HG03159 (cell line): Measurements from ENCODE around the gene PGAM1.
A peak's percentile ranks its signal among the peaks of the same experiment; 100 is the strongest.
"Not testable (repeated sequence)": the region's sequence is repeated elsewhere in the genome, so short reads cannot be mapped to it uniquely, and the experiment has no call there.

Source experiments
- ATAC-seq: cut with Tn5 transposase; IDR thresholded peaks from one replicate; pipeline ENCODE4 v1.9.1; 2021; ENCODE audit warnings: mild to moderate bottlenecking, moderate library complexity; ENCODE audit not compliant: unreplicated experiment

PGAM1 gene

DNA sequence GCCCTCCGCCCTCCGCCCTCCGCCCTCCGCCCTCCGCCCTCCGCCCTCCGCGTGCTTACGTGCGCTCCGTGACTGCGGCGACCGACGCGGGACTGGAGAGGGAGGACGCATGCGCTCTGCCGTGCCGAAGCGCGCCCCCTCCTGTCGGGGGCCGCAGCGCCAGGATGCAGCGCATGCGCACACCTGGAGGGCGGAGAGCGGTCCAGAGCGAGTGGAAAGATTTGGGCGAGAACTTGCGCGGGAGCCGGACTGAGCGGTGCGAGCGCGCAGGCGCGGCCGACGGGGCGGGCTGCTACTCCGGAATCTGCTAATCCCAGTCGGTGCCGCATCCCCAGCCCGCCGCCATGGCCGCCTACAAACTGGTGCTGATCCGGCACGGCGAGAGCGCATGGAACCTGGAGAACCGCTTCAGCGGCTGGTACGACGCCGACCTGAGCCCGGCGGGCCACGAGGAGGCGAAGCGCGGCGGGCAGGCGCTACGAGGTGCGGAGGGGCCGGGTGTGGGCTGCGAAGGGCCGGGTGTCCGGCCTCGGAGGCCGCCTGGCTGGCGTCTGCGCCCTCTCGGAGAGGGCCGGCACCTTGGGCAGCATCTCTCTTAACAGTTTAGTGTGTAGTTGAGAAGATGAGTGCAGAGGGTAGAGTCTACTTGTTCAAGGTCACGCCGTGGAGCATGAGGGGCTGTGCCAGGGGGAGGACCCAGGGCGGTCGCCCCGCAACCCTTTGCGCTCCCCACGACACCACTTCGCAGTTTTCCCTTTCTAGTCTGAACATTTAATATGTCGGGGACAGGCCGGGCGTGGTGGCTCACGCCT lies at the start of gene PGAM1:
Gene PGAM1 (plus strand): TSS at position 228 of the 812 bp plus-strand sequence. CDS start 117 bp downstream, at position 345.
- peak; percentile 85 for ATAC-seq

DNA sequence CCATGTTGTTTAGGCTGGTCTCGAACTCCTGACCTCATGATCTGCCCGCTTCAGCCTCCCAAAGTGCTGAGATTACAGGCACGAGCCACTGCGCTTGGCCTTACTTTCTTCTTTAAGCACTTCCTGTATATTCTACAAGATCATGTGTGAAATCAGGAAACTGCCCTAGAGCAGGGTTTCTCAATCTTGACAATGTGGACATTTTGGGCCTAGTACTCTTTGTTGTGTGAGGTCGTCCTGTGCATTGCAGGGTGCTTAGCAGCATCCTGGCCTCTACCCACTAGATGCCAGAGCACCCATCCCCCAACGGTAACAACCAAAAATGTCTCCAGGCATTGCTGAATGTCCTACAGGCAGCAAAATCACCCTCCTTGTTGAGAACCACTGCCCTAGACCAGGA lies 49.6 kb upstream of the PGAM1 start:
- no peak for ATAC-seq

DNA sequence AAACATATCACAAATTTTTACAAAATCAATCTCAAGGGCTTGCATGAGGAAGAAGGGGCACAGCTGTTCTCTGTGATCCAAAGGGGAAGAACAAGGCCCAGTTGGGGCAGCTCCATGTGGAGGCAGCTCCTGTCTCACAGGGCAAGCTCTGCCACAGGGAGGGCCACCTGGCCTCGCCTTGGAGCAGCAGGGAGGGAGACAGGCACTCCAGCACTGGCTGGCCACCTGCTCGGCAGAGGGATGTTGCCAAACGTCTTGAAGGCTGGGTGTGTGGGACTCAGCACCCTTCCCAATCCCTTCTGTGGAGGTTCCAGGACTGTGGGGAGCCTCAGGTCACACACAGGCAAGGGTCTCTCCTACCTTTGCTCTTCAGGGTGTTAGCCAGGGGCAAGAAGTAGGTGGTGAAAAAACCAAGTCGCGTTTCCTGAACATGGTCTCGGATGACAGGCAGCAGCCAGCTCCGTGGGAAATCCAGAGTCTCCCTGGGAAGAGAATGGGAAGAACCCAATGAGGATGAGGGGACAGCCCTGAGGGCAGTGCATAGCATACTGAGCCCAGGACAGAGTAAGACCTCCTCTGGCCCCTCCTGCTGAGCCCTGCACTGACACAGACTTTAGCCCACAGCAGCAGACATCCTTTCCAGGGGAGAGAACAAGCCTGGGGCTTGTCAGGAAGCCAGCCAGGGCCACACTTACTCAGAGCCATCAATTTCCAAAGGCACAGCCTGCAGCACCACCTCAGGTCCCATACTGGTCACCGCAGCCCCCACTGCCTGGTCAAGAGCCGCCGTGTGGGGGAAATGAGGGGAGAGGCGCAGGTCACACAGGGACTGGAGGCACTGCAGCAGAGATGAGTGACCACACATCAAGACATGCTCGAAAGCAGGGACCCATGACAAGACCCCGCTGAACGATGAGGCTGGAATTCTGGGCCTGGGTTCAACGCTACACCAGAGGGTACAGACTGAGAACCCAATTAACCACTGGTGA lies 46.8 kb upstream of the PGAM1 start:
- no peak for ATAC-seq

DNA sequence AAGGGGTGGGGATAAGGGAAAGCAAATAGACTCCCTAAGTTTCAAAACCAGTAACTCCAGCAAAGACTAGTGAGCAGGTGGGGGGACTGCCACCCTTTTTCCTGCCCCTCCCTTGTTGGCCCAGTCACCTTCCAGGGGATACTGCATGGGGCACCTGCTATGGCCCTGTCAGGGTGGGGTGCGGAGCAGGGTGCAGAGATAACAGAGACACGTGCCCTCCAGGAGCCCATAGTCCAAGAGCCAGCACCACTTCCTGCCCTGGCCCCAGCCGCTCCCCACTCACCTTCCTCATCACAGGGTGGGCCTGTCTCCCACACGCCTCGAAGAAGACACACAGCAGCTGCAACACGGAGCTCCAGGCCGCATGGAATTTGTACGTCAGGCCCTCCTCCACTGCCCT lies 45.5 kb upstream of the PGAM1 start:
- ATAC-seq: no peak

DNA sequence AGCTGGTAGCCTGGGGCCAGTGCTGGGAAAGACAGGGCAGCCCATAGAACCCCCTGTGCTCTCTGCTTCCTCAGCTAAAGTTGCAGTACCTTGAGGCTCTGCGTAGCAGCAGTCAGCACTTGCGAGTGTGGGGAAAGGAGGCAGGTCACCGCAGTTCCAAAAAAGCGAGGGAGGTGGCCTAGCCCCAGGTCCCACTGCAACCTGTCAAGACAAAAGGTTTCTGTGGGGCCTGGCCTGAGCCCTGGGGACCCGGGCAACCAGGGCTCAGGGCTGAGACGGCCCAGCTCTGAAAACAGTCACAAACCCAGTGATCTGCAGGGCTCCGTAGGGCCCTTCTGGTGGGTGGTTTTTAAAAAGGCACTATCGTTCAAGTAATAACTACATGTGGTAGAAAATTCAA lies 44.4 kb upstream of the PGAM1 start:
- ATAC-seq: no peak

DNA sequence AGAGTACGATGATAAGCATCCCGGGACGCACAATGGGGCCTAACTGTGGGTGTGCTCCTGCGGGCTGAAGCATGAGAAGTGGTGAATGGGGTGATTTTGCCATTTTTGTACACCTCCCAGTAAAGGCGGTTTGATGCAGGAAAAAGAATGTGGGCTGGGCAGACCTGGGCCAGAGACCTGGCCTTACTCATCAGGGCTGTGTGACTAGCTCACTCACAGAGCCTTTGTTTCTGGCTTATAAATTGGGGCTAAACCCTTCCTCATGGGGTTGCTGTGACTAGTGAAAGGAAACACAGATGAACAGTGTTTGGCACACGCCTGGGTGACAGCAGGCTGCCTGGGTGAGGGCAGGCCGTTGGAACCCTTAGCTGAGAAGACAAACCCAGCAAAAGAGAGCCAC lies 42.8 kb upstream of the PGAM1 start:
- ATAC-seq: no peak

DNA sequence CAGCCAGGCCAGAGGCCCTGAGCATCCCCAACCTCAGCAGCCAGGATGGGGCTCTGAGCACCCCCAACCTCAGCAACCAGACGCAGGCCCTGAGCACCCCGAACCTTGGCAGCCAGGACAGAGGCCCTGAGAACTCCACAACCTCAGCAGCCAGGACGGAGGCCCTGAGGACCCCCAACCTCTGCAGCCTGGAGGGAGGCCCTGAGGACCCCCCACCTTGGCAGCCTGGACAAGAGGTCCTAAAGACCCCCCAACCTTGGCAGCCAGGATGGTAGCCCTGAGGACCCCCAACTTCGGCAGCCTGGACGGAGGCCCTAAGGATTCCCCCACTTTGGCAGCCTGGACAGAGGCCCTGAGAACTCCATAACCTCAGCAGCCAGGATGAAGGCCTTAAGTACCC lies 41.8 kb upstream of the PGAM1 start:
- ATAC-seq: no peak

DNA sequence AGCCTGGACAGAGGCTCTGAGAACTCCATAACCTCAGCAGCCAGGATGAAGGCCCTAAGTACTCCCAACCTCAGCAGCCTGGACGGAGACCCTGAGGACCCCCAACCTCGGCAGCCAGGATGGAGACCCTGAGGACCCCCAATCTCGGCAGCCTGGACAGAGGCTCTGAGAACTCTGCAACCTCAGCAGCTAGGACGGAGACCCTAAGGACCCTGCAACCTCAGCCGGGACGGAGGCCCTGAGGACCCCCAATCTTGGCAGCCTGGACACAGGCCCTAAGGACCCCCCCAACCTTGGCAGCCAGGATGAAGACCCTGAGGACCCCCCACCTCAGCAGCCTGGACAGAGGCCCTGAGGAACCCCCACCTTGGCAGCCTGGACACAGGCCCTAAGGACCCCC lies 41.4 kb upstream of the PGAM1 start:
- no peak for ATAC-seq

DNA sequence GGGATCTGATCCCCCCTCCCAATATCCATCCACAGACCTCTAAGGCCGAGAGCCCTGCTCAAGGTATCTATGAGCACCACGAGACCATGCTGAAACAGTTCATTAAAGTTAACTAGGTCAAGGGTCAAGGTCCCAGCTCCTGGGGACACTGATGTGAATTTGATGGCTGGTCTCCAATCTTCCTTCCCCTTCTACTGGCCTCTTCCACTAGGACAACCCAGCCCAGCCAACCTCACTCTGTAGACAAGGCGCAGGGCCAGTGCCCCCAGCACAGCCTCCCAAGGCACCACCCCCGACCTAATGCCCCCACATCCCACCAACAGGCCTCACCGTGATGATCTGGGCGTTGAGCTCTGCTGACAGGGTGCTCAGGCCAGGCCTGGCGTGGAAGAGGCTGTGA lies 40.4 kb upstream of the PGAM1 start:
- no peak for ATAC-seq

DNA sequence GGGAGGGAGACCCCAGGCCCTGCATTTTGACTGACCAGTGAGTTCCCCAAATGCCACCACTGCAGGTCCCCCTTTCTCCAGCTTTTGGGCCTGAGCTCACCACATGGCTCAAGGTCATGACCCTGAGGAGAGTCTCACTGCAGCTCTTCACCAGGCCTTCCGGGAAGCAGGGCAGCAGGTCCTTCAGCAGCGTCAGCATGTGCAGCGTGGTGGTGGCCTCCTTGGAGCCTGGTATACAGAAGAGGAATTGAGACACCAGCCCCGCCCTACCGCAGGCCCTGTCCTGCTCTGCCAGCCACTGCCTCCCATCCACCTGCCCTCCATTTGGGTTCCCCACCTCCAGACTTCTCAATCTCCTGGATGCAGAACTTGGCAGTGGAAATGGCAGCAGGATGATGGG lies 37.8 kb upstream of the PGAM1 start:
- ATAC-seq: no peak

DNA sequence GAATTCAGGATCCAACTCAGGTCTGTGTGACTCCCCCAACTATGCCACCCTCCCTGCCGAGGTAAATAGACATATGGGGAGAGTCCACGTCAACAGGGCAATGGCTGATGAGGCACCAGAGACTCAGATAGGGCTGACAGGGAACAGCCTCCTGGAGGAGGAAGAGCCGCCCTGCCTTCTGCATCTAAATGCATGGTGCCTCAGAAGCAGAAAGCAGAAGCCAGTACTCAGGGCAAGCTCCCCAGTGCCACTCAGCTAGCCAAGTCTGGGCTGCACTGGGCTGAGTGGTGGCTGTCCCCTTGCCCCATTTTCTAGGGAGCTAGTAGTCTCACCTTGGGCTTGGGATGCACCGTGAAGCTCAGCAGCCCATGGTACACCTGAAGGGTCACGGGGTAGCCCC lies 35.9 kb upstream of the PGAM1 start:
- ATAC-seq: no peak

DNA sequence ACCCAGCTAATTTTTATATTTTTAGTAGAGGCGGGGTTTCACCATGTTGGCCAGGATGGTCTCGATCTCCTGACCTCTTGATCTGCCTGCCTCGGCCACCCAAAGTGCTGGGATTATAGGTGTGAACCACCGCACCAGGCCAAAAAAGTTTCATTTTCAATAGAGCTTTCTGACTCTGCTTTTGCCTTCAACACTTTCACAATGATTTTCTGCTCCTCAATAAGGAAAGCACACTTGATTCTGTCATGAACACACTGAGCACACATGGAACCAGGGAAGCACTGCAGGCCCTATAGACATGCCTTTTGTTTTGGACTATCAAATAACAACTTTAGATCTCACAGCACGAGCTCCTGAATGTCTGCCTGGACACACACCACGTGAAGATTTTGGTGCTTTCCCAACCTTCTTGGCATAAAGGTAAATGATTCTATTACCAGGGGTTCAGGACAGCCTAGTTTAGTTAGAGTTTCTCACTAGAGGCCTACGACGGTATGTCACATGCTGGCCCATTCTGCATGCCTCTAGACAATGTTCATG lies 32.9 kb upstream of the PGAM1 start:
- no peak for ATAC-seq

DNA sequence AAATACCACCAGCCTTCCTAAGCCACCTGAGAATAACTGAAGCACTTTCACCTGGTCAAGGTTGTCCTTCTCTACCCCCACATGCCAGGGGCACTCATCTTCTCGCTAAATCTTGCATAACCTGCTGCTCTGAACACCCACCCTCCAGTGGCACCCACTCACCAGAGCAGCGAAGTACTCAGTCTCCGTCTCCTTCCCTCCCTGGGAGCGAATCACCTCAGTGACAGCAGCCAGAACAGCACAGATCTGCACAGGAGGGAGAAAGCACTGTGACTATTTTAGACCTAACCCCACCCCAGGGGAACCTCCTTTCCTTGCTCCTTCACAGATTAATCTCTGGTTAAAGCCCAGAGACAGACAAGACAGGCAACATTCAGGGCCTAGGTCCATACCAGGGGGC lies 29.9 kb upstream of the PGAM1 start:
- no peak for ATAC-seq

DNA sequence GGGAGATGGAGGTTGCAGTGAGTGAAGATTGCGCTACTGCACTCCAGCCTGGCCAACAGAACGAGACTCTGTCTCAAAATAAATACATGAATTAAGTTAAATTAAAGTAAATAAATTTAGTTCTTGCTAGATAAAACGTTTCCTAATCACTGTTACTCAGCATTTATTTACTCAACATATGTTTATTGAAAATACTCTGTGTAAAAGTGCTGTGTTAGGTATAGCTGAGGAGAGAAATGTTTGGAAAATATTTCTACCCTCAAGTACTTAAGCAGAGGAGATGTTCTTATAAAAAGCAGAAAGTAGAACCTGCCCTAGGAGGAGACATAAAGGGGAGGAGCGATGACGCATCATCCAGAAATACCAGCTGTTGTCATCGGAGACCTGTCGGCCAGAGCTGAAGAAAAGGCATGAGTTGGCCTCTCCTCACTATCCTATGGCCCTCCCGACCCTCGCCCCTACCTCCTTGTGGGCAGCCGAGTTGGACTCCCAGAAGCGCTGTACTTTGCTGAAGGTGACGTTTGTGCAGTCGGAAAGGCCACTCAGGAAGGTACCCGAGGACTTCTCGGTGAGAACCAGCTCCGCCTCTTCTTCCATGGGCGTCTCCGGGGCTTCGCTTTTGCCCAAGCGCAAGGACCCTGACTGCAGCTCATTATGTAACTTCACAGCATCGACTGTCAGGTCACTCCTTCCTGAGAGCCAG lies 26.0 kb upstream of the PGAM1 start:
- no peak for ATAC-seq

DNA sequence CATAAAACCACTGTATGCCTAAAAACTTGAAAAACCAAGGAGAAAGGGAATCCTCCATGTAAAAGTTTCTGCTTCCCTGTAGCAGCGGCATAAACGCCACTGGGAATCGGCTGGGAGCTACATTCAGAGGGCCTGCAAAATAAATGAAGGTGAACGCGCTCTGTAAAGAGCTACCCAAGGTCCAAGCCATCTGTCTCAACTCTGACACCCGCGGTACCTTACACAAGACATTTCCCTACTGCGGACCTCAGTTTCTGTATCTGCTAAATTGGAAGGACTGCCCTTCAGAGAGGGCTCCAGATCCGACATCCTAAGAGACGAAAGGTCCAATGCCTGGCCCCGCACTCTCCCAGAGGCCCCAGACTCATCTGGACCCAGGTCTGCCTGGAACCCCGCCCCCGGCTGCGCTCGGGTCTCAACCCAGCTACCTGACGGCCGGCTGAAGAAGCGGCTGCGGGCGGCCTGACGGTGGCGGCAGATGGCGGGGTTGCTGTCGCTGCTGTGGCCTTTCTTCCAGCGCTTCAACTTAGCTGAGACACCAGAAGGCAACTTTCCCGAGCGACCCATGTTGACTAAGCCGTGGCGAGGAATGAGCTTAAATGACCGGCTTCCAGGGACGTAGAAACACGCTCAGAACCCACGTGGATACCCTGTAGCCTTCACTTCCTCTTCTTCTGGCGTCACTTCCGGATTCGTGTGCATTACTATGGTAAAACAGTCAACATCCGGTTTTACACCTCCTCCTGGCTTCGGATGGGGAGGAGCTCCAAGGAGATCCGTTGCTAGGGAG lies 25.1 kb upstream of the PGAM1 start, which contains the start of gene RRP12:
Gene RRP12 (minus strand): TSS at position 676 of the 790 bp plus-strand sequence. CDS start 109 bp downstream, at position 567.
- ATAC-seq: peak; percentile 92

DNA sequence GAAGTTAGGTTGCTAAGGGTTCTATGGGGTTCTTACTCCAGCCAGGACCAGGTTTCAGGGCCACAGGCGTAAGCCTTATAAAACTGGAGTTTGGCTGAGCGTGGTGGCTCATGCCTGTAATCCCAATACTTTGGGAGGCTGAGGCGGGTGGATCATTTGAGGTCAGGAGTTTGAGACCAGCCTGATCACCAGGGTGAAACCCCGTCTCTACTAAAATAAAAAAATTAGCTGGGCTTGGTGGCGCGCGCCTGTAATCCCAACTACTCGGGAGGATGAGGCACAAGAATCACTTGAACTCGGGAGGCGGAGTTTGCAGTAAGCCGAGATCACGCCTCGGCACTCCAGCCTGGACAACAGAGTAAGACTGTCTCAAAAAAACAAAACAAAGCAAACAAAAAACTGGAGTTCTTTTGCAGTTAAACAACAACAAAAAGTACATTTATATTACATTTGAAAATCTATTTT lies 24.5 kb upstream of the PGAM1 start:
- no peak for ATAC-seq

DNA sequence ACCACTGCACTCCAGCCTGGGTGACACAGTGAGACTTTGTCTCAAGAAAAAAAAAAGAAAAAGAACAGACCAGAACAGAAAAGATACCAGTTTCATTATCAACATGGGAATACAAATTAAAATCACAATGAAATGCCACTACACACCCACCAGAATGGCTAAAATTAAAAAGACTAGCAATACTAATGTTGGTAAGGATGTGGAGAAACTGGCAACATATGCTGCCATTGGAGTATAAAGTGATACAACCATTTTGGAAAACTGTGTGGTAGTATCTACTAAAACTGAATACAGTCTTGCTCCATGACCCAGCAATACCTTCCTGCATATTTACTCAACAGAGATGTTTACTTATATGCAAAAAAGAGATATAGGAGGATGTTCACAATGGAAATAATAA lies 21.9 kb upstream of the PGAM1 start:
- no peak for ATAC-seq

DNA sequence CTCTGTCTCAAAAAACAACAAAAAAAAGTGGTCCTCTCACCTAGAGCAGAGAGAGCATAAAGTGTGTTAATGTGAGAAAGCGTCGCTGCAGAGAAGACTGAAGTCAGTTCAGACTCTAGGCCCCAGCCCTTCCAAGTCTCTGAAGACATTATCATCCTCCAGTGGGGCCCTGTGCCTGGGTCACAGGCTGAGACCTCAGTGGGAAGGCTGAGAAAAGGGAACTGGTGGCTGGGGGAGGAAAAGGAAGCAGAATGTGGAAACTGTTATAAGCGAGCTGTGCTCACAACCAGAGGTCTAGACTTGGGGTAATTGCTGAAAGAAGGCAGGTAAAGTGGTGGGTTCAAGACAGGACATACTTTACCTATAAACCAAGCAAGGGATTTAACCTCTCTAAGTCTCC lies 19.9 kb upstream of the PGAM1 start:
- ATAC-seq: no peak

DNA sequence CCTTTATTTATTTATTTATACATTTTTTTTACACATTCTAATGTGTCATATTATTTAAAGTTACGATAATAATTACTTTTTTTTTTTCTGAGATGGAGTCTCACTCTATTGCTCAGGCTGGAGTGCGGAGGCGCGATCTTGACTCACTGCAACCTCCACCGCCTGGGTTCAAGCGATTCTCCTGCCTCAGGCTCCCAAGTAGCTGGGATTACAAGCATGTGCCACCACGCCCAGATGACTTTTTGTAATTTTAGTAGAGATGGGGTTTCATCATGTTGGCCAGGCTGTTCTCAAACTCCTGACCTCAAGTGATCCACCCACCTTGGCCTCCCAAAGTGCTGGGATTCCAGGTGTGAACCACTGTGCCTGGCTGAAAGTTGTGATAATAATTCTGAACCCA lies 19.5 kb upstream of the PGAM1 start:
- ATAC-seq: not testable (repeated sequence)
